Panc1 (cell line): ENCODE data around the gene LITAFD. TPM values are rescaled to one million over a fixed set of nuclear protein-coding genes. Genes with fewer than 3 reads are reported as not detected.

Experiments used
- ATAC-seq: fragments of 200-7000 bp; cut with Tn5 transposase; 2 replicates; pipeline ENCODE4 v1.9.1; 2020; ENCODE audit warnings: mild to moderate bottlenecking, moderate library complexity
- BruUV-seq: library from RNA; stranded (reverse); fragments of 400-500 nt; replicated peaks from 2 replicates; lab custom pipeline; 2021; lab: Mats Ljungman, UMichigan
- CTCF ChIA-PET: fragments of 300-600 bp; sonication (Branson Sonifier 250); formaldehyde crosslinking; loops from one replicate; lab custom pipeline; 2022; ENCODE audit warnings: antibody characterized with exemption; lab: Charles Lee
- POLR2A ChIA-PET: fragments of 300-600 bp; sonication (Branson Sonifier 250); formaldehyde crosslinking; loops from one replicate; lab custom pipeline; 2022; ENCODE audit warnings: antibody characterized with exemption; lab: Charles Lee
- DNase-seq: peaks from one replicate; pipeline ENCODE4 v3.0.0-alpha.2; 2010; ENCODE audit warnings: low read depth, low spot score
- H3K27ac ChIP-seq: 2 replicates; pipeline ENCODE4 v1.5.1; 2011; ENCODE audit warnings: mild to moderate bottlenecking, low read length, inconsistent platforms
- H3K27me3 ChIP-seq: fragments of 200-500 bp; sonication (Bioruptor generic); 2 replicates; pipeline ENCODE4 v1.6.0; 2014; ENCODE audit warnings: low read length, inconsistent platforms; ENCODE audit not compliant: control insufficient read depth, insufficient read depth
- H3K36me3 ChIP-seq: fragments of 200-500 bp; sonication (Bioruptor generic); 2 replicates; pipeline ENCODE4 v1.5.1; 2014; ENCODE audit warnings: inconsistent platforms, mild to moderate bottlenecking, low read length, moderate library complexity; ENCODE audit not compliant: control insufficient read depth, insufficient read depth
- H3K4me1 ChIP-seq: 2 replicates; pipeline ENCODE4 v1.5.1; 2011; ENCODE audit warnings: inconsistent platforms, mild to moderate bottlenecking, low read length, moderate library complexity; ENCODE audit not compliant: control insufficient read depth, insufficient read depth
- H3K4me3 ChIP-seq, 2 experiments: 2 replicates each; pipeline ENCODE4 v1.5.1; 2011 to 2012; ENCODE audit warnings: low read depth in 2 of 2, low read length in 2 of 2, mild to moderate bottlenecking in 2 of 2, inconsistent platforms in 1 of 2, moderate library complexity in 1 of 2
- H3K9me3 ChIP-seq: fragments of 200-500 bp; sonication (Bioruptor generic); 2 replicates; pipeline ENCODE4 v1.5.1; 2014; ENCODE audit warnings: low read depth, mild to moderate bottlenecking, inconsistent platforms, low read length, moderate library complexity; ENCODE audit not compliant: control insufficient read depth, insufficient read depth
- POLR2AphosphoS5 ChIP-seq: IDR thresholded peaks from 2 replicates; pipeline ENCODE4 v1.6.1; 2012; ENCODE audit warnings: mild to moderate bottlenecking, low read depth, low read length, moderate library complexity
- SIN3A ChIP-seq: IDR thresholded peaks from 2 replicates; pipeline ENCODE4 v1.6.1; 2012; ENCODE audit warnings: low read depth, mild to moderate bottlenecking, low read length, moderate library complexity, borderline replicate concordance; ENCODE audit not compliant: insufficient read depth
- TCF7L2 ChIP-seq: IDR thresholded peaks from 2 replicates; pipeline ENCODE4 v1.6.1; 2011; ENCODE audit warnings: mild to moderate bottlenecking, low read depth, low read length, inconsistent platforms
- in situ Hi-C: cut with HindIII; loops from 2 replicates; pipeline ENCODE4 v1.10.0; 2016; ENCODE audit warnings: low sequenced_read_pairs, low pct_unique_long_range_greater_than_20kb
- intact Hi-C: fragments of 100-400 bp; cut with micrococcal nuclease; formaldehyde crosslinking; loops from one replicate; pipeline ENCODE4 v1.10.0; 2022; ENCODE audit not compliant: unreplicated experiment
- total RNA-seq: library from RNA; stranded (reverse); gene quantifications from one replicate; pipeline ENCODE4 v1.2.1, GENCODE V29; 2021; ENCODE audit not compliant: unreplicated experiment
- TF ChIP-seq, protein P1 (sequence below), 2 experiments: IDR thresholded peaks; 2 replicates each; pipeline ENCODE4 v1.6.1; 2011 to 2012; ENCODE audit warnings: low read depth in 2 of 2, control low read depth in 1 of 2, low read length in 1 of 2, mild to moderate bottlenecking in 1 of 2, moderate library complexity in 1 of 2; ENCODE audit not compliant: insufficient read depth in 1 of 2
- TF ChIP-seq, protein P2 (sequence below): fragments of 450-650 bp; IDR thresholded peaks from 2 replicates; pipeline ENCODE4 v1.5.1; 2017; ENCODE audit warnings: mild to moderate bottlenecking

LITAFD gene
- total RNA-seq, 1 experiment from 2014 or later = not detected

DNA sequence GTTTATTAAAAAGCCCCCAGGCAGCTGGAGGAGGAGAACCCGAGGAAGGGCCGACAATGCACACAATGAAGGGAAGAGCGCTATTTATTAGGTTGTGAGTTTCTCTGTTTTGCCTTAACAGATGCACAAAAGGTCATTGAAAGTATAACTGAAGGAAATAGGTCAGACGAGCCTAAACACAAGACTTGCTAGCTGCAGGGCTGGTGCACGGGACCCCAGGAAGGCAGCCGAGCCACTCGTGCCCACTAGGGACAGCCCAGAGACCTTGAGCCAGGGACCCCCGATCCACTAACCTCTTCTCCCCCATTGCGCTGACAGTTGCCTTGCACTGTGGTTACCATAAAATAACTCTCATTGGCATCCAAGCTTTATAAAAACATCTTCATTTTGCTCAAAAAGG, 11.3 kb downstream of the LITAFD start:
- intact Hi-C loops (no loop called here), in situ Hi-C loops (no loop called here)
- TF ChIP-seq, protein P1, sequence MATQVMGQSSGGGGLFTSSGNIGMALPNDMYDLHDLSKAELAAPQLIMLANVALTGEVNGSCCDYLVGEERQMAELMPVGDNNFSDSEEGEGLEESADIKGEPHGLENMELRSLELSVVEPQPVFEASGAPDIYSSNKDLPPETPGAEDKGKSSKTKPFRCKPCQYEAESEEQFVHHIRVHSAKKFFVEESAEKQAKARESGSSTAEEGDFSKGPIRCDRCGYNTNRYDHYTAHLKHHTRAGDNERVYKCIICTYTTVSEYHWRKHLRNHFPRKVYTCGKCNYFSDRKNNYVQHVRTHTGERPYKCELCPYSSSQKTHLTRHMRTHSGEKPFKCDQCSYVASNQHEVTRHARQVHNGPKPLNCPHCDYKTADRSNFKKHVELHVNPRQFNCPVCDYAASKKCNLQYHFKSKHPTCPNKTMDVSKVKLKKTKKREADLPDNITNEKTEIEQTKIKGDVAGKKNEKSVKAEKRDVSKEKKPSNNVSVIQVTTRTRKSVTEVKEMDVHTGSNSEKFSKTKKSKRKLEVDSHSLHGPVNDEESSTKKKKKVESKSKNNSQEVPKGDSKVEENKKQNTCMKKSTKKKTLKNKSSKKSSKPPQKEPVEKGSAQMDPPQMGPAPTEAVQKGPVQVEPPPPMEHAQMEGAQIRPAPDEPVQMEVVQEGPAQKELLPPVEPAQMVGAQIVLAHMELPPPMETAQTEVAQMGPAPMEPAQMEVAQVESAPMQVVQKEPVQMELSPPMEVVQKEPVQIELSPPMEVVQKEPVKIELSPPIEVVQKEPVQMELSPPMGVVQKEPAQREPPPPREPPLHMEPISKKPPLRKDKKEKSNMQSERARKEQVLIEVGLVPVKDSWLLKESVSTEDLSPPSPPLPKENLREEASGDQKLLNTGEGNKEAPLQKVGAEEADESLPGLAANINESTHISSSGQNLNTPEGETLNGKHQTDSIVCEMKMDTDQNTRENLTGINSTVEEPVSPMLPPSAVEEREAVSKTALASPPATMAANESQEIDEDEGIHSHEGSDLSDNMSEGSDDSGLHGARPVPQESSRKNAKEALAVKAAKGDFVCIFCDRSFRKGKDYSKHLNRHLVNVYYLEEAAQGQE (IDR thresholded peaks at IDR 0.05; ENCODE audit: insufficient read depth in 1 of 2, low read depth in 2 of 2, low read length in 1 of 2) = no peak
- TF ChIP-seq, protein P2, sequence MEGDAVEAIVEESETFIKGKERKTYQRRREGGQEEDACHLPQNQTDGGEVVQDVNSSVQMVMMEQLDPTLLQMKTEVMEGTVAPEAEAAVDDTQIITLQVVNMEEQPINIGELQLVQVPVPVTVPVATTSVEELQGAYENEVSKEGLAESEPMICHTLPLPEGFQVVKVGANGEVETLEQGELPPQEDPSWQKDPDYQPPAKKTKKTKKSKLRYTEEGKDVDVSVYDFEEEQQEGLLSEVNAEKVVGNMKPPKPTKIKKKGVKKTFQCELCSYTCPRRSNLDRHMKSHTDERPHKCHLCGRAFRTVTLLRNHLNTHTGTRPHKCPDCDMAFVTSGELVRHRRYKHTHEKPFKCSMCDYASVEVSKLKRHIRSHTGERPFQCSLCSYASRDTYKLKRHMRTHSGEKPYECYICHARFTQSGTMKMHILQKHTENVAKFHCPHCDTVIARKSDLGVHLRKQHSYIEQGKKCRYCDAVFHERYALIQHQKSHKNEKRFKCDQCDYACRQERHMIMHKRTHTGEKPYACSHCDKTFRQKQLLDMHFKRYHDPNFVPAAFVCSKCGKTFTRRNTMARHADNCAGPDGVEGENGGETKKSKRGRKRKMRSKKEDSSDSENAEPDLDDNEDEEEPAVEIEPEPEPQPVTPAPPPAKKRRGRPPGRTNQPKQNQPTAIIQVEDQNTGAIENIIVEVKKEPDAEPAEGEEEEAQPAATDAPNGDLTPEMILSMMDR = no peak
- no peak for TF ChIP-seq SIN3A
- no peak for TF ChIP-seq POLR2AphosphoS5
- TF ChIP-seq TCF7L2 = no peak
- POLR2A ChIA-PET = interaction anchor here (0.5 kb wide), 1 partner anchor 19 kb away, joined by 5 read pairs; no protein-coding TSS in a partner anchor
- DNase-seq = no peak
- BruUV-seq = TSS peak; percentile 56
- H3K27ac ChIP-seq = no peak overlapping the region
- H3K4me1 ChIP-seq = no peaks in the 10 kb centered on the region
- no peak for ATAC-seq
- no peaks in the 10 kb centered on the region for H3K27me3 ChIP-seq
- H3K9me3 ChIP-seq = no peaks in the 10 kb centered on the region
- H3K36me3 ChIP-seq = peaks cover 17% of the 10 kb centered on the region
- H3K4me3 ChIP-seq = no peak overlapping the region
- CTCF ChIA-PET = no interaction called here

DNA sequence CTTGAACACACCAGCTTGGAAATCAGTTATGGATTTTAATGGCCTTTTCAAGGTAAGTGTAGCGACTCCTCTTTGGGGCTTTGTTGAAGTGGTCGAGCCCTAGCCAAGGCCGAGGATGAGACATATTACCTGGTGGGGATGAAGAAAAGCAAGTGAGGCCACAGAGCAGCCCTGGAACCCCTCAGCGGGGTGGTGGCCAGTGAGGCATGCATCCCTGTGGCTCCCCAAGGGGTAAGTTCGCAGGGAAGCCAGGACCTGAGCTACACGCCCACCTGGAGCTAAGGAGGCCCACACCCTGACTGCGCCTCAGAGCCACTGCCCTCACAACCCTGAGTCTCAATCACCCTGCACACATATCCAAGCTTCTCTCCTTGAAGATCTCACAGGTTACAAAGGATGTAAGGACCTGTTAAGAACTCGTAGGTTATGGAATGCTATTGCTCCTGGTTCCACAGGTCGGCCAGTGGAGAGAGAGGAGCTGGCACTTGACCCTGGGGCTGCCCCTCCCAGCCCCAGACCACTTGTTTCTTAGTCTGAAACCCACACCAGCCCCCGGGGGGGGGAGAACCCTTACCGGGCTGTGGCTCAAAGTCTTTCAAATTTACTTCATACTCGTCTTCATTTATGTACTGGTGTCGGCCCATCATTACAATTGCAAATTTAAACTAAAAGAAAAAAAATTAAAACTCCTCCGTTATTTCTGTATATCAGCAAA, 12.0 kb downstream of the LITAFD start:
- ChIA-PET CTCF (no interaction called here), POLR2A (no interaction called here)
- Histone ChIP-seq H3K36me3 (peaks cover 20% of the 10 kb centered on the region), H3K4me3 (no peak overlapping the region), H3K27ac (no peak overlapping the region), H3K4me1 (no peaks in the 10 kb centered on the region), H3K9me3 (no peaks in the 10 kb centered on the region), H3K27me3 (no peaks in the 10 kb centered on the region)
- in situ Hi-C loops = no loop called here
- ATAC-seq = no peak; the same call in 1 of the 2 replicates
- no peak for DNase-seq
- no TSS peak for BruUV-seq
- TF ChIP-seq, protein P2 = no peak
- TF ChIP-seq, protein P1 (IDR thresholded peaks at IDR 0.05; ENCODE audit: insufficient read depth in 1 of 2, low read depth in 2 of 2, low read length in 1 of 2) = no peak
- no peak for TF ChIP-seq POLR2AphosphoS5
- TF ChIP-seq SIN3A = no peak
- no peak for TF ChIP-seq TCF7L2
- intact Hi-C loops = no loop called here
